GM20000 (cell line): Measurements from ENCODE around the gene AGPAT2.

Experiments
- DNase-seq: peaks from one replicate; pipeline ENCODE4 v3.0.0; 2012; ENCODE audit warnings: low spot score
- CTCF ChIP-seq: IDR thresholded peaks from 2 replicates; pipeline ENCODE4 v1.5.1; 2012; ENCODE audit warnings: mild to moderate bottlenecking, control low read depth; ENCODE audit errors: extremely low read depth, missing control alignments

AGPAT2 gene

GRCh38 chr9:136720251-136720897 is 33.1 kb upstream of the AGPAT2 start:
- no peak for TF ChIP-seq CTCF
- peak; percentile 42 for DNase-seq

GRCh38 chr9:136719195-136719880 is 32.1 kb upstream of the AGPAT2 start:
- DNase-seq: peak; percentile 60
- no peak for TF ChIP-seq CTCF

GRCh38 chr9:136718345-136719194 is 31.3 kb upstream of the AGPAT2 start:
- TF ChIP-seq CTCF: no peak
- DNase-seq: peak; percentile 32

GRCh38 chr9:136717399-136717798 is 30.1 kb upstream of the AGPAT2 start:
- DNase-seq: no peak
- TF ChIP-seq CTCF: no peak

GRCh38 chr9:136714893-136715274 is 27.6 kb upstream of the AGPAT2 start:
- TF ChIP-seq CTCF: no peak
- DNase-seq: no peak

- TF ChIP-seq CTCF: no peak
- DNase-seq: no peak
Observed at GRCh38 chr9:136714096-136714892, 27.0 kb upstream of the AGPAT2 start.
